Activated CD4-positive, alpha-beta T cell treated with anti-CD3 and anti-CD28 coated beads, Interleukin-2, amount 50 U/mL, for 1 hour (primary cell): ENCODE results near the gene CFAP251.

Source experiments
- DNase-seq: peaks from one replicate; pipeline ENCODE4 v3.0.0-alpha.2; 2020

Gene CFAP251

GRCh38 chr12:121949648-121950397, 31.4 kb downstream of the CFAP251 start:
- no peak for DNase-seq

GRCh38 chr12:121953117-121953692, 34.8 kb downstream of the CFAP251 start:
- DNase-seq, result no peak

GRCh38 chr12:121953695-121954094, 35.3 kb downstream of the CFAP251 start:
- no peak for DNase-seq

DNA sequence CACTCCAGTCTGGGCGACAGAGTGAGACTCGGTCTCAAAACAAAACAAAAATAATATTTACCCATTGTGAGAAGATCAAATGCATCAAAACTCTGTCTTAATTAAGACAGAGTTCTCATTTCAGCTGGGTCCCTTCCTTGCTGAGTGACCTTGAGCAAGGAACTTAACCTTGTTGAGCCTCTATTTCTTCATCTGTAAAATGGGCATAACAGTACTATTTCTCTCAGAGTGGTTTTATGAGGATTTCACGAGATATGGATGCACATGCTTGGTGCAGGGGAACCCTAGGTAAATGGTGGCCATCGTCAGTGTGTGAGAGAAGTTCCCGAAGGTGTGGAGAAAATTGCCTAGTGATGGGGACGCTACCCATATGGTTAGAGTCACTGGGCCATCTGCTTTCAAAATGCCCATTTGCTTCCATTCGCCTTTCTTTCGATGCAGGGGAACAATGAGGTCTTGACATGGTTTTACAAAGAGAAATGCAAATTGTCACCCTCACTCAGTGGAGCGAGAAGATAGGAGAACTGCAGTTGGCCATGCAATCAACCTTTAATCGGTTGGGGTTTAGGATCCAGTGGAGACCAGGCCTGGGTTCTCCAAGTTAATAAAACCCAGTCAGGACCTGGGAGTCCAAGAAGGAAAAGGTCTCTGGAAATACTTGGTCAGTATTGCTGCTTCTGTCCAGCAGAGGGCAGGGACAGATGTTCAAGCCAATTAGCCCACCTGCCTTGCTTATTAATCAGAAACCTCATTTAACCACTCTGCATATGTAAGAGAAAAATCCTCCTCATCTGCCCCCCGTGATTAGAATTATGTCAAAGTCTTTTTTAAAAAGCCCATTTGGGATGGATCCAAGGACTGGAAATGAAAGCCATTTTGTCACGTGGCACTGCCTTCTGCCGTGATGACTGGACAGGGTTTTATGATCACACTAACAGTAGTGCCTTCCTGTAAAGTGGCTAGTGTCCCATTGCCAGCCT, 37.2 kb downstream of the CFAP251 start:
- no peak for DNase-seq

GRCh38 chr12:121957861-121958515, 39.6 kb downstream of the CFAP251 start:
- DNase-seq, result no peak

- no peak for DNase-seq
These were observed 40.3 kb downstream of the CFAP251 start for GRCh38 chr12:121958541-121959240.

DNA sequence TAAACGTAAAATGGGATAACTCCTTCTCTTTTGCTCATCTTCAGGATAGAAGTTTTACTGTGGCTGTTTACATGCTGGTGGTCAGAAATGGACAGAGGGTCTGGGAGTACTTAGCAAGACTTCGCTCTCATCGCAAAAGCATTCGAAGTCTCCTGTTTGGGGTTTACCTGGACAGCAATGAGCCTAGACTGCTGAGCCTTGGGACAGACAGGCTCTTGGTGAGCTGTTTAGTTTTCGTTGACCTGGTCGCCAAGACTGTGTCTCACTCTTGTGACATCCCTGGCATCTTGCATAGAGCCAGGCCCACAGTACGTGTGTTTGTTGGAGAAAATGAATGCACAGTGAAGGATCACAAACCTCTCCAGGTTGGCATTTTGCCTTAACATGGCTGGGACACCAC, 42.1 kb downstream of the CFAP251 start:
- no peak for DNase-seq

- DNase-seq, result no peak
These were observed 42.9 kb downstream of the CFAP251 start for GRCh38 chr12:121961195-121961879.

GRCh38 chr12:121963341-121964018, 45.1 kb downstream of the CFAP251 start:
- DNase-seq, result no peak

DNA sequence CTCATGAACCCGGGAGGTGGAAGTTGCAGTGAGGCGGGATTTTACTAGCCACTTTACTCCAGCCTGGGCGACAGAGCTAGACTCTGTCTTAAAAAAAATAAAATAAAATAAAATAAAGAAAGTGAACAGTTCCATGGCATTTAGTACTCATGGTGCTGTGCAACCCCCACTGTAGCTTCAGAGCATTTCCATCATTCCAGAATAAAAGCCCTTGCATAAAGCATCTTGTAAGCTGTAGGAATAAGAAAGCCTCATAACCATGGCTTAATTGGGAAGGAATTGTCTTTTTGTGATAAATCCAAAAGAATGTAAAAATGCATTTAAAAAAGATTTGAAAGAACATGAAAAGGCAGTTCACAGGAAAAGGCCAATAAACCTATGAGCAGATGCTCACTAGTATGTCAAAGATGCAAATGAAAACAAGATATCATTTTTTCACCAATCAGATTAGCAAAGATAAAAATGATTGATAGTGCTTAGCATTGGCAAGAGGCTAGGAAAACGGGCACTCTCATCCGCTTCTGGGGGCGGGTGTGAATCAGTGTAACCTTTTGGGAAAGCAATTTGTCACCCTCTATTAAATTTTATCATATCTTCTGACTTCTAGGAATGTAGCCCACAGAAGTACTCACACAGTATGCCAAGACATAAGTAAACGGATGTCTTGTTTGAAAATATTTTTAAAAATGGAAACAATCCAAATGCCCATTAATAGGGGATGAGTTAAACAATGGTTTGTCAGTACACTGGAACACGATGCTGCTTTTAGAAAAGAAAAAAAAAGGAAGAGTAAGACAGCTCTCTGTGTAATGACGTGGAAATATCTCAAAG, 46.6 kb downstream of the CFAP251 start:
- no peak for DNase-seq

GRCh38 chr12:121966959-121967358, 48.6 kb downstream of the CFAP251 start:
- DNase-seq, result no peak

DNA sequence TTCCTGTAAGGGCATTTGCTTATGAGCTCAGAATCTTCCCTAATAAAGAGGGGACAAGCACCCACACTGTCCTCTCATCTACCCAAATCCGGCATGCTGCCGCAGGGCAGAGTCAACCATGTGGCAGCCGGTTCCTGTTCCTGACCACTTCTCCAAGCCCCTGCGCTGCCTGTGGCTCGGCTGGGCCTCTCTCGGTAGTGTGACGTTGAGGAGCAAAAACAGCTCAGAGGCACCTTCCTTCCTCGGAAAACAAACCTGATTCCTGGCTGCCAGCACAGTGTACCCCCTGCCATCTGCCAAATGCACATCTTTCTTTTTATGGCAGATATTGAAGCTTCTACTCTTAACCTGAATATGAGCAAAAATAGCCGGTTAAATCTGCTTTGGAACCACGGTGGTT, 50.5 kb downstream of the CFAP251 start:
- DNase-seq, result no peak

DNA sequence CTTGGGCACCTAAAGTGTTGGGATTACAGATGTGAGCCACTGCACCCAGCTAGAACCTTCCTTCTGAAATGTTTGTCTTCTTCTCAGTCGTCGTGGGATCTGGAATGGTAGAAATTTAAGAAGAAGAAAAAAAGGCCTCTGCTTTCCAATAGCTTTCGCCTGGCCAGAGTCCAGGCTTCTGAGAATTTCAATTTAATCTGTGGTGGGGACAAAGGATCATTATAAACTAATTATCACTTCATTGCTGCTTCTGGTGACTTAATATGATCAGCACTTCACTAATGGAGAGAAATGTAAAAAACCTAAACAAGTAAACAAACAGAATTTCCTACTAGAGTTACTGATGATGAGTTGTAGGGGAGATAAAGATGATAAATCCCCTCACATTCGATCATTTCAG, 51.3 kb downstream of the CFAP251 start:
- DNase-seq, result no peak

- no peak for DNase-seq
These were observed 52.3 kb downstream of the CFAP251 start for GRCh38 chr12:121970581-121971300.

- no peak for DNase-seq
These were observed 55.9 kb downstream of the CFAP251 start for GRCh38 chr12:121974026-121974985.

DNA sequence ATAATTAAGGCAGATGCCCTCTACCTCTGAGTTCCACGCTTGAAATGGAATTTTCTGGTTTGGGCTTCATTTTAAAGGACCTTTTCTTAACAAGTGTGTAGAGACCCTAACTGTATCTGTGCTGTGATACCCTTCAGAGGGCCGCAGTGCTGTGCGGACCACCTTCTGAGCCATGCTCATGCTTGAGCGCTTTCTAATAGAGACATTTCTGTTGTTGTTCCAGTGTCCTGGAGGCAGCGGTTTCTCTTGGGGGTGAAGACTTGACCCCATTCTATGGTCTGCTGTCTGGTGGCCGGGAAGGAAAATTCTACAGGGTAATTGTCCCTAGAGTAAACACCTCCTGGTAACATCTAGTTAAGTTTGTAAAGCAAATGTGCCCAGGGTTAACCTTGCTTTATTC, 56.6 kb downstream of the CFAP251 start:
- no peak for DNase-seq

GRCh38 chr12:121976950-121977349, 58.6 kb downstream of the CFAP251 start:
- no peak for DNase-seq

- no peak for DNase-seq
These were observed 61.9 kb downstream of the CFAP251 start for GRCh38 chr12:121980191-121980891.
